HCT116 (cell line): ENCODE measurements around the gene FAM111A. TPM values are rescaled to one million over a fixed set of nuclear protein-coding genes. Genes with fewer than 3 reads are reported as not detected.
"Not testable (repeated sequence)": the region's sequence is repeated elsewhere in the genome, so short reads cannot be mapped to it uniquely, and the experiment has no call there.

Experiments
- ATAC-seq: fragments of 200-7000 bp; cut with Tn5 transposase; 2 replicates; pipeline ENCODE4 v1.9.1; 2020; ENCODE audit warnings: mild to moderate bottlenecking, moderate library complexity
- BruUV-seq: library from RNA; stranded (reverse); fragments of 400-500 nt; replicated peaks from 2 replicates; lab custom pipeline; 2021; lab: Mats Ljungman, UMichigan
- CTCF ChIA-PET: fragments of 300-600 bp; sonication (Branson Sonifier 250); formaldehyde crosslinking; loops from one replicate; lab custom pipeline; 2021; ENCODE audit warnings: antibody characterized with exemption; lab: Charles Lee
- POLR2A ChIA-PET: fragments of 300-600, 350-600 bp; sonication (Branson Sonifier 250); formaldehyde crosslinking; loops from one replicate; lab custom pipeline; 2021; ENCODE audit warnings: antibody characterized with exemption; lab: Charles Lee
- RAD21 ChIA-PET, 2 experiments: fragments of 300-600 bp; sonication (Branson Sonifier 250); formaldehyde crosslinking; loops; one replicate each; lab custom pipeline; 2023; ENCODE audit warnings: low total read pairs in 2 of 2; ENCODE audit not compliant: uncharacterized antibody in 2 of 2, unreplicated experiment in 2 of 2, low non-redundant PET in 1 of 2; lab: Charles Lee
- DNase-seq: peaks from one replicate; pipeline ENCODE4 v3.0.0-alpha.2; 2010; ENCODE audit warnings: low read depth, low spot score
- H2AFZ ChIP-seq: fragments of 200-600 bp; shearing (Covaris generic), sonication (generic); 2 replicates; pipeline ENCODE4 v1.6.1; 2017; ENCODE audit warnings: low read depth, mixed run types, mixed read lengths, antibody characterized with exemption, low read length; ENCODE audit not compliant: poor library complexity, severe bottlenecking
- H3K27ac ChIP-seq: 2 replicates; pipeline ENCODE4 v1.5.1; 2012; ENCODE audit warnings: low read depth, low read length
- H3K27me3 ChIP-seq: fragments of 200-600 bp; sonication (generic); 2 replicates; pipeline ENCODE4 v1.6.1; 2016; ENCODE audit warnings: mixed run types, low read length, mixed read lengths; ENCODE audit not compliant: insufficient read depth
- H3K36me3 ChIP-seq, 2 experiments: fragments of 200-500 bp in 1 of 2; fragments of 200-600 bp in 1 of 2; sonication (Bioruptor generic) in 1 of 2; sonication (generic) in 1 of 2; 2 replicates each; pipeline versions ENCODE4 v1.5.1 to v1.6.1; 2014 to 2016; ENCODE audit warnings: low read length in 2 of 2, inconsistent platforms in 1 of 2, mixed read lengths in 1 of 2, mixed run types in 1 of 2; ENCODE audit not compliant: insufficient read depth in 2 of 2, control insufficient read depth in 1 of 2
- H3K4me1 ChIP-seq, 2 experiments: fragments of 200-600 bp in 1 of 2; sonication (generic) in 1 of 2; 2 replicates each; pipeline versions ENCODE4 v1.5.1 to v1.6.1; 2012 to 2017; ENCODE audit warnings: low read length in 2 of 2, inconsistent platforms in 1 of 2, mild to moderate bottlenecking in 1 of 2, mixed read lengths in 1 of 2, mixed run types in 1 of 2, moderate library complexity in 1 of 2; ENCODE audit not compliant: insufficient read depth in 2 of 2, control insufficient read depth in 1 of 2
- H3K4me2 ChIP-seq: fragments of 200-600 bp; sonication (generic); 2 replicates; pipeline ENCODE4 v1.6.1; 2017; ENCODE audit warnings: mixed run types, low read length, mixed read lengths
- H3K4me3 ChIP-seq, 2 experiments: fragments of 200-600 bp in 1 of 2; sonication (generic) in 1 of 2; replicated peaks in 1 of 2; 2 replicates each; pipeline ENCODE4 v1.5.1; 2011 to 2016; ENCODE audit warnings: low read length in 2 of 2, control low read depth in 1 of 2, low read depth in 1 of 2, mild to moderate bottlenecking in 1 of 2, mixed read lengths in 1 of 2, mixed run types in 1 of 2
- H3K79me2 ChIP-seq: fragments of 200-600 bp; sonication (generic); 2 replicates; pipeline ENCODE4 v1.6.1; 2017; ENCODE audit warnings: mild to moderate bottlenecking, mixed run types, low read length, moderate library complexity, mixed read lengths; ENCODE audit not compliant: insufficient read depth
- H3K9ac ChIP-seq: fragments of 200-600 bp; sonication (generic); 2 replicates; pipeline ENCODE4 v1.6.1; 2016; ENCODE audit warnings: low read length, mixed read lengths
- H3K9me2 ChIP-seq: fragments of 200-600 bp; sonication (generic), shearing (Covaris generic); 2 replicates; pipeline ENCODE4 v1.6.1; 2017; ENCODE audit warnings: mixed run types, mild to moderate bottlenecking, moderate library complexity; ENCODE audit not compliant: insufficient read depth
- H3K9me3 ChIP-seq, 2 experiments: fragments of 200-500 bp in 1 of 2; fragments of 200-600 bp in 1 of 2; sonication (Bioruptor generic) in 1 of 2; sonication (generic) in 1 of 2; 2 replicates each; pipeline ENCODE4 v1.6.1; 2014 to 2017; ENCODE audit warnings: low read length in 2 of 2, mixed read lengths in 2 of 2, inconsistent platforms in 1 of 2, low read depth in 1 of 2, mild to moderate bottlenecking in 1 of 2, mixed run types in 1 of 2, moderate library complexity in 1 of 2; ENCODE audit not compliant: control insufficient read depth in 1 of 2, insufficient read depth in 1 of 2
- H4K20me1 ChIP-seq: fragments of 200-600 bp; sonication (generic), shearing (Covaris generic); 2 replicates; pipeline ENCODE4 v1.6.1; 2017; ENCODE audit warnings: mixed run types, mild to moderate bottlenecking, moderate library complexity; ENCODE audit not compliant: insufficient read depth
- intact Hi-C: fragments of 100-400 bp; cut with micrococcal nuclease; formaldehyde crosslinking; loops from 2 replicates; pipeline ENCODE4 v1.10.0; 2022
- total RNA-seq: library from RNA; stranded (reverse); gene quantifications from one replicate; pipeline ENCODE4 v1.2.1, GENCODE V29; 2021; ENCODE audit not compliant: unreplicated experiment

Gene FAM111A
- total RNA-seq, 1 experiment from 2014 or later: 30.3 TPM

- H4K20me1 ChIP-seq, H3K36me3 ChIP-seq, POLR2A ChIA-PET, H3K27me3 ChIP-seq, H3K79me2 ChIP-seq, H3K9me3 ChIP-seq, CTCF ChIA-PET, H3K4me2 ChIP-seq, H3K4me3 ChIP-seq, RAD21 ChIA-PET, H3K9me2 ChIP-seq, H3K9ac ChIP-seq, BruUV-seq, ATAC-seq, H3K4me1 ChIP-seq, intact Hi-C loops, DNase-seq, H2AFZ ChIP-seq, H3K27ac ChIP-seq: not testable (repeated sequence)
Observed at GRCh38 chr11:59093576-59093975, 49.1 kb upstream of the FAM111A start.

- H3K4me1 ChIP-seq, CTCF ChIA-PET, H3K27me3 ChIP-seq, H3K9ac ChIP-seq, H3K9me3 ChIP-seq, H2AFZ ChIP-seq, BruUV-seq, H3K27ac ChIP-seq, intact Hi-C loops, H3K79me2 ChIP-seq, H3K36me3 ChIP-seq, H4K20me1 ChIP-seq, RAD21 ChIA-PET, H3K4me3 ChIP-seq, DNase-seq, ATAC-seq, H3K9me2 ChIP-seq, POLR2A ChIA-PET, H3K4me2 ChIP-seq: not testable (repeated sequence)
Observed at GRCh38 chr11:59095225-59095624, 47.4 kb upstream of the FAM111A start.

GRCh38 chr11:59095972-59096575 is 46.6 kb upstream of the FAM111A start:
- not testable (repeated sequence) for ATAC-seq

More at GRCh38 chr11:59095972-59096575, 46.6 kb upstream of the FAM111A start:
- H3K36me3 ChIP-seq, H3K9ac ChIP-seq, H3K79me2 ChIP-seq, H3K9me3 ChIP-seq, H3K27ac ChIP-seq, H3K4me3 ChIP-seq, H2AFZ ChIP-seq, H3K27me3 ChIP-seq, RAD21 ChIA-PET, H3K9me2 ChIP-seq, H3K4me2 ChIP-seq, H4K20me1 ChIP-seq, BruUV-seq, H3K4me1 ChIP-seq, DNase-seq: not testable (repeated sequence)
- CTCF ChIA-PET: interaction anchor here (1.0 kb wide), 1 partner anchor 62 kb away, joined by 3 read pairs; no protein-coding TSS in a partner anchor
- intact Hi-C loops: loop anchor here (2.0 kb wide), 1 partner anchor 63 kb away; no protein-coding TSS in a partner anchor
- POLR2A ChIA-PET: interaction anchor here (1.1 kb wide), 1 partner anchor 47 kb away, joined by 3 read pairs; the partner anchor contains the start of gene FAM111A
